ENCODE measurements around the gene TFG.

TFG gene

GRCh38 chr3:100753846-100754245, 44.6 kb downstream of the TFG start:
- in situ Hi-C loops (cut with HindIII; ENCODE audit: low sequenced_read_pairs) = no loop called here

DNA sequence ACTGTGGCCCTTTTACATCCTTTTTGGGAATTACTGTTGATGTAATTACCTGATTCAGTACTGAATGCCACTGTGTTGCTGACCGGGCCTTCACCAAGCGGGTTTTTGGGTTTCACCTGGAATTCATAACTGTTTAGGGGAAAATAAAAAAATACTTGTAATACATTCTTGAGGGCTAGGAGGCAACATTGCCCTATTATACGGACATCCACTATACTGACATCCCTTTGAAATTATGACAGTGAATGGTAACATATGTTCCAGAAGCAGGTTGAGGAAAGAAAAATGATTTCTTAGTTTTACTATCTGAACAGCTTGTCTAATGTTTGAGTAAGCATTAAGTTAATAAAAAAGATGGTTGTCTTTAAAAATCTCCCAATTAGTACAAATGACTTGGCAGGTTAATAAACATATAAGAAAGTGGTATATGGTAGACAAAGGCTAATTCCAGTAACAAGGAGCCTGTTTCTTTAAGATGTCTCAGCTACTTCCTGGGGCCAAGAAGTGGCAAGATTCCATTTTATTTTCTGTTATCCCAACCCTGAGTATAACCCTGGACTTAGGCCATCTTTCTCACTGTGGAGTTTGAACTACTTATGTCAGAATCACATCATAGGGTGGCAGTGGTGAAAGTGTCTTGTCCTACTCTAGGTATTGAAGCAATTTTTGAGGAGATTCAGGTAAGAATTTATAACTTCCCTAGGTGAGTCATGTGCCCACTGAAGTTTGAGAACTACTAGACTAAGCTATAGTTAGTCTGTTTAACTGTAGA, 45.5 kb downstream of the TFG start:
- in situ Hi-C loops (cut with HindIII; ENCODE audit: low sequenced_read_pairs) = no loop called here

- in situ Hi-C loops (cut with HindIII; ENCODE audit: low sequenced_read_pairs) = no loop called here
Observed at GRCh38 chr3:100756441-100756840, 47.1 kb downstream of the TFG start.

- in situ Hi-C loops (cut with HindIII; ENCODE audit: low sequenced_read_pairs) = no loop called here
Observed at GRCh38 chr3:100759159-100759558, 49.9 kb downstream of the TFG start.

DNA sequence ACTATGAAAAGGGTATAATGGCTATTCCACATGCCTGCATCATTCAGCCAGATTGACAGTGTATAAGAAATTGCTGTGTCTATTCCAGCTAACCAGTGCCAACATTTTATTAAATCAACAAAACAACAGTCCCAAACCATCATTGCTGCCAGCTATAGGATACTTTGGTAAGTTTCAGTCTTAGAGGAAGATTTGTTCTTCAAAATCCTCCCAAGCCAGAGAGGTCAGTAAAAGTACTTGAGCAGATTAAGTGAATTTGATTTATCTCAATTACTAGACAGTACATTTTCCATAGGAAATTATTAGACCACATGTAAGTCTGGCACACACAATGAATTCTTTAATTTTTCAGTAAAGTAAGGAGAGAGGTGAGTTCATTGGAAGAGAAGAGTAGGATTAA, 50.7 kb downstream of the TFG start:
- in situ Hi-C loops (cut with HindIII; ENCODE audit: low sequenced_read_pairs) = no loop called here

DNA sequence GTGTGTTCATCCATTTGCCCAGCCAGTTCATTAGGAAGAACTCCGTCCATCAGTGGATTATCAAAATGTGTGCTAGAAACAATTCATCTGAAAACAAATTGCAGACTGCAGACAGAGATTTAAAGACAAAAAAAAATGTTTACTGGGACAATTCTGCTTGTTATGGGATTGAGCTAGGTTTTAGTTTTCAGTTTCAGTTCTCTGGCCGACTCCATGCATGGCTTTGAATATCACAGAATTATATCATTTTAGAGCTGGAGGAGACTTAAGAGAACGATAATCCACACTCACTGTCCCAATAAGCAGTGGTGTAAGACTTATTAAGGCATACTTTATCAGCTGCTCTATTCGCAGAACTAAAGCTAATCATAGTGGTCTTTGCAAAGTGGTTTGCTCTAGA, 51.1 kb downstream of the TFG start:
- in situ Hi-C loops (cut with HindIII; ENCODE audit: low sequenced_read_pairs) = no loop called here

DNA sequence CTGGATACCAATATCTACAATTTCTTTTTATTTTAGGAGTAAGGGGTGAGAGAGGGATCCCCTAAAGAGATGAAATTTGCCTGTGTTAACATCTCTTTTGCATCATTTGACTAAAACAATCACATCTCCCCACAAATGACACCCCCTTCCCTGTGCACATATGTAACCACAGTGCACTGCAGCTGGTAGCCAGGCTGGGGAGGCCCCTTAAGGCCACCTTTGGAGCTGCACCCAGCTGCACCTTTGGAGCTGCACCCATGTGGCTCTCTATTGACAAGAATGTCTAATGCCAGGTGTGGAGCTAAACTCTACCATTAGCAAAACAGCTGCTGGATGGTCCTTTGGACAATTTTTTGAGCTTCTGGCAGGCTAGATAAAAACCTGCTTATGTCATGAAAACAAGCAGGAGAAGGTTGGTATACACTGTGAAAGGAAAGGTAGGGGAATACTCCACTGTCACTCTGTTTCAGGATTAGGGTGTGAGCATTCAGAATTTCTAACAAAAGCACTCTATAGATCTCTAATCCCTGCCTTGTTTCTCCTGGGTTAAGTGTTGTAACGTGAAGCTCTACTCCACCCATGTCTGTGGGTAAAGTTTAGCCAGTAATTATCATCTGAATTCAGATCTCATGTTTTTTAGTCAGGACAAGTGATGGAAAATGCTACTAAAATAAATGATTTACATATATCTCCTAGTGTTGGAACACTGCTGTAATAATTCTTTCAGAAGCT, 52.1 kb downstream of the TFG start:
- in situ Hi-C loops (cut with HindIII; ENCODE audit: low sequenced_read_pairs) = no loop called here

GRCh38 chr3:100761951-100762350, 52.7 kb downstream of the TFG start:
- in situ Hi-C loops (cut with HindIII; ENCODE audit: low sequenced_read_pairs) = no loop called here

- in situ Hi-C loops (cut with HindIII; ENCODE audit: low sequenced_read_pairs) = no loop called here
Observed at GRCh38 chr3:100765437-100765975, 56.2 kb downstream of the TFG start.

- in situ Hi-C loops (cut with HindIII; ENCODE audit: low sequenced_read_pairs) = no loop called here
Observed at GRCh38 chr3:100766069-100766468, 56.8 kb downstream of the TFG start.

GRCh38 chr3:100769693-100770092, 60.4 kb downstream of the TFG start:
- in situ Hi-C loops (cut with HindIII; ENCODE audit: low sequenced_read_pairs) = no loop called here

- in situ Hi-C loops (cut with HindIII; ENCODE audit: low sequenced_read_pairs) = no loop called here
Observed at GRCh38 chr3:100775226-100775625, 65.9 kb downstream of the TFG start.

DNA sequence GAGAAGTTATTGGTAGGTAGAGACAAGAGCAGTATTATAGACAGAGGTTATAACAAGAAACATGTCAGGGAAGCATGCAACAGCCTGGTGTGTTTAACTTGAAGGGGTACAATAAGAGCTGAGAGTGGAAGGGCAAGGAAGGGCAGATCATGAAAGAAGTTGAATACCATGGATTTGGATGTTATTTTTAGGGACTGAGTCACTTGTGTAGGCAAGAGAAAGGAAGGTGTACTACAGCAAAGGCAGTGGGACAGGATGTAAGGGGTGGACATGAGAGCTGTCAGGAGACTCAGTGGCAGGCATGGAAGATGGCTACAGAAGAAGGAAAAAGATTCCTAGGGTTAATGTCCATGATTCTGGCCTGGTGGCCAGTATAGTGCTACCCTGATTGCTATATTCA, 66.4 kb downstream of the TFG start:
- in situ Hi-C loops (cut with HindIII; ENCODE audit: low sequenced_read_pairs) = no loop called here

- in situ Hi-C loops (cut with HindIII; ENCODE audit: low sequenced_read_pairs) = no loop called here
Observed at GRCh38 chr3:100776097-100776729, 66.9 kb downstream of the TFG start.

DNA sequence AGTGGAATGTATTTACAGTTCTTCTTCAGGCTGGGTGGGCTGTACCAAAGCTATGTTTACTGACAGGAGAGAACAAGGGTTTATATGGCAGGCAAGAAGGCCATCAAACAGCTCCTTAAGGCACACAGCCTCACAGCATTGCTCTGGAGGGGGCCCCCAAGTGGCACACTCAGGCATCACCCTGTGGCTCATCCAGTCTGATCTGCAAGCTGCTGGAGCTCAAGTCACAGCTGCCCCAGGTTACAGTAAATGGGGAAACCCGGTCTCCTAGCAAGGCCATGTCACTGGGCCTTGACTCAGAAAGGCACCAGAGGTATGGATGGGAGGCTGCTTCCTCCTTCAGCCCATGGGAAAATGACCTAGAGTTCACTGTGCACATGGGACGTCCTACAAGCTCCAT, 67.5 kb downstream of the TFG start:
- in situ Hi-C loops (cut with HindIII; ENCODE audit: low sequenced_read_pairs) = no loop called here

- in situ Hi-C loops (cut with HindIII; ENCODE audit: low sequenced_read_pairs) = no loop called here
Observed at GRCh38 chr3:100777271-100777670, 68.0 kb downstream of the TFG start.

DNA sequence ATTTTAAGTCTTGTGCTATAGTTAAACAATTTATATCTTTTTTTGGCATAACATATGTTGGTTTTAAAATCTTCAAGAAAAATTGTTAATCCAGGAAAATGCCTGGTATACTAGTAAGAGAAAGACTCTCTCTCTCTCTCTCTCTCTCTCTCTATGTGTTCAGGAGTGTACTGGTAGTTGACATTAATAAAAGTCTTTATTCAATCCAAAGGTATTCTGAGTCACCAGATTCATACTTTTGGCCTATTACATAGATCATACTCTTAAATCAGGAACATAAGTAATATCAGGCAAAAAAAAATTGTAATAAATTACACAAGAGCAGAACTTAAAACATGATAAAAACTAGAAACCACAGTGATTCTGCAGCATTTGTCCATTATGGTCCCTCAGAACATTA, 70.2 kb downstream of the TFG start:
- in situ Hi-C loops (cut with HindIII; ENCODE audit: low sequenced_read_pairs) = no loop called here

GRCh38 chr3:100780071-100780622, 70.9 kb downstream of the TFG start:
- in situ Hi-C loops (cut with HindIII; ENCODE audit: low sequenced_read_pairs) = no loop called here

DNA sequence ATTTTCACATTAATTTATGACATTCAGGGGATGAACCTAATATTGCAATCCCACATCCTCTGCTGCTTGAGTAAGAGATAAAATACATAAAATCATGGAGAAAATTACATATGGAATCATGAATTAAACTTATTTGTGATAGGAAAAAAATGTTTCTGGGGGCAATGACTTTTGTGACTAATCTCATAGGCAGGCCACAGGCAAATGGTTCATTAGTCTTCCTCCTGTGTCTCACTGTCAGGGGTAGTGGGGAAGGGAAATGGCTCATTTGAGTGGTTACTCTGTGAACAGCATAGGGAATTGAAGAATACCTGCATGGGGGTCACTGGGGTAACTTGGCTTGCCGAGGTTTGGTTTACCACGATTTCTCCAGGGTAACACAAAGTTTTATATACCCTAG, 72.0 kb downstream of the TFG start:
- in situ Hi-C loops (cut with HindIII; ENCODE audit: low sequenced_read_pairs) = no loop called here

DNA sequence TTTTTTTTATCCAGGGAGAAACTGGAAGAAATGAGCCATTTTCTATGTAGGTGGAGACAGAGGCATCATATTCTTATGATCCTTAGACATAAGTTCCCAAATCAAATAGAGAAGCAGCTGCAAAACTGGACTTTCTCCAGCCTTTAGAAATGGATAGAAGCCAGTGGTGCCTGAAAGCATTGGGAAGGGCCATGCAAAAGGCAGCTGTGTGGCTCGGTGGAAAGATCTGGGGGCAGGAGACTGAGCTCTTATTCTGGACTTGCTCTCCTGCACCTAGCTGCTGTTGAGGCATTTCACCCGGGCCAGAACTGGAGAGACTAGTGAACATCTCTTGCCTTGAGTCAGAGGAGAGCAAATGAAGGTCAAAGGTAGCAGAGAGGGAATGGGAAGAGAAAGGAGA, 73.1 kb downstream of the TFG start:
- in situ Hi-C loops (cut with HindIII; ENCODE audit: low sequenced_read_pairs) = no loop called here

DNA sequence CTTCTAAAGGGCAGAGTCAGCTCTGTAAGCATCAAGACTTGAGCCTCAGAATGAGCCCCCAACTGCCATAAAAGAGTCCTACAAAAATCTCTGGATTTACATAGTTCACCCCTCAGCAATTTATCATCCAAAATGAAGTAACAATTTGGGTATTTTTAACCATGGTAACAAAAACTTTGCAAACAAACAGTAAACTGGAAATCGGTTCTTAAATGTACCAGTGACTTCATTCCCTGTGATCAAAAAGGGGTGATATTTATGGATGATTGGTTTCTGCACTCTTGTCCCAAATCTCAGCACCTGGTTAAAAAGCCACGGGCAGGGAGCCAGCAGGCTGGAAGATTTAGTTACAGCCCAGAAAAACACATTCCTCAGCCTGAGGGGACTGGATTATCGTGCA, 73.6 kb downstream of the TFG start:
- in situ Hi-C loops (cut with HindIII; ENCODE audit: low sequenced_read_pairs) = no loop called here
